Esophagus squamous epithelium (tissue), 5 donors: ENCODE data around the gene SSRP1. TPM values are rescaled to one million over a fixed set of nuclear protein-coding genes. Genes with fewer than 3 reads are reported as not detected.
"Not testable (repeated sequence)": the region's sequence is repeated elsewhere in the genome, so short reads cannot be mapped to it uniquely, and the experiment has no call there.

Experiments
- DNase-seq: peaks from one replicate; lab custom pipeline; 2025; lab: John Stamatoyannopoulos, UW
- H3K27ac ChIP-seq, 4 donors: fragments of 200-600 bp; sonication (generic); one replicate each; pipeline ENCODE4 v1.5.1; 2016 to 2019; ENCODE audit warnings: mild to moderate bottlenecking in 1 of 4
- H3K27me3 ChIP-seq, 4 donors: fragments of 200-600 bp; sonication (generic); 1 replicate in 3 of 4; 2 replicates in 1 of 4; pipeline versions ENCODE4 v1.5.1 to v1.6.0; 2017 to 2021; ENCODE audit warnings: antibody characterized with exemption in 1 of 4
- H3K36me3 ChIP-seq, 3 donors: fragments of 200-600 bp; sonication (generic); one replicate each; pipeline ENCODE4 v1.5.1; 2016 to 2019
- H3K4me1 ChIP-seq, 3 donors: fragments of 200-600 bp; sonication (generic); one replicate each; pipeline ENCODE4 v1.5.1; 2017 to 2019
- H3K4me3 ChIP-seq, 4 donors: fragments of 200-600 bp; sonication (generic); 1 replicate in 3 of 4; 2 replicates in 1 of 4; pipeline ENCODE4 v1.5.1; 2016 to 2019; ENCODE audit warnings: mild to moderate bottlenecking in 2 of 4, moderate library complexity in 1 of 4
- H3K9me3 ChIP-seq, 3 donors: fragments of 200-600 bp; sonication (generic); one replicate each; pipeline ENCODE4 v1.5.1; 2016 to 2019
- CTCF ChIP-seq, 6 experiments: fragments of 450-650 bp in 4 of 6; fragments of 200-600 bp in 2 of 6; sonication (generic) in 2 of 6; IDR thresholded peaks; one replicate each; pipeline ENCODE4 v1.5.1; 2016 to 2019; ENCODE audit warnings: antibody characterized with exemption in 6 of 6, mild to moderate bottlenecking in 4 of 6, moderate library complexity in 4 of 6
- POLR2A ChIP-seq, 4 donors: fragments of 450-650 bp; IDR thresholded peaks; one replicate each; pipeline ENCODE4 v1.6.1; 2017; ENCODE audit warnings: antibody characterized with exemption in 4 of 4, mild to moderate bottlenecking in 4 of 4, moderate library complexity in 3 of 4
- WGBS, 2 donors: methylation state at CpG; one replicate each; pipeline ENCODE4 v1.1.5; 2018; 5-methylcytosine and 5-hydroxymethylcytosine counted together
- intact Hi-C: fragments of 100-400 bp; cut with DNase I; formaldehyde crosslinking; loops from one replicate; pipeline ENCODE4 v1.15.0; 2022
- total RNA-seq, 4 donors: library from RNA; depleted of rRNA; stranded (reverse); fragments of >200 nt; gene quantifications; one replicate each; pipeline ENCODE4 v1.1.0, GENCODE V29; 2016
- donor health status: DM: yes; HTN: yes; CAD: no.

The SSRP1 gene
- total RNA-seq, 4 donors from 2014 or later: 49.0 to 98.8 (median 81.3) TPM

GRCh38 chr11:57340039-57340615 lies 4.4 kb upstream of the SSRP1 start:
- Histone ChIP-seq H3K27ac (no peak overlapping the region), H3K27me3 (no peaks in the 10 kb centered on the region), H3K9me3 (no peaks in the 10 kb centered on the region), H3K4me1 (peaks cover 0 to 16% (median 5%) of the 10 kb centered on the region in 3 donors), H3K36me3 (no peaks in the 10 kb centered on the region), H3K4me3 (no peak overlapping the region)
- TF ChIP-seq CTCF (IDR thresholded peaks at IDR 0.05) (no peak), POLR2A (IDR thresholded peaks at IDR 0.05) (no peak)
- DNase-seq: no peak
- intact Hi-C loops: loop anchor here (10.0 kb wide), 2 partner anchors 135 to 295 kb away; no protein-coding TSS in a partner anchor
- 28 to 35% methylated on average over 6 to 11 of the region's 12 CpGs for WGBS, 2 donors

- WGBS, 2 donors: 74 to 85% methylated on average over 3 to 4 of the region's 5 CpGs
Observed at GRCh38 chr11:57339328-57339727, 3.6 kb upstream of the SSRP1 start.

GRCh38 chr11:57338142-57338541 lies 2.5 kb upstream of the SSRP1 start, which contains the start of gene P2RX3:
P2RX3 (plus strand) TSS chr11:57338352; CDS start chr11:57338551, 199 bp downstream.
- Histone ChIP-seq H3K27ac (no peak within 1 kb of the TSS), H3K4me3 (no peak within 1 kb of the TSS), H3K9me3 (no peaks in the 10 kb centered on the region), H3K27me3 (no peaks in the 10 kb centered on the region), H3K36me3 (peaks cover 0 to 13% (median 2%) of the 10 kb centered on the region in 3 donors), H3K4me1 (peaks cover 10 to 35% (median 16%) of the 10 kb centered on the region in 3 donors)
- intact Hi-C loops: no loop called here
- WGBS, 2 donors: 40 to 47% methylated on average over 2 to 4 of the region's 4 CpGs
- TF ChIP-seq CTCF (IDR thresholded peaks at IDR 0.05) (no peak), POLR2A (IDR thresholded peaks at IDR 0.05) (no peak)
- DNase-seq: no peak

More at GRCh38 chr11:57339328-57339727, 3.6 kb upstream of the SSRP1 start:
- no peak for TF ChIP-seq POLR2A (IDR thresholded peaks at IDR 0.05)
- TF ChIP-seq CTCF (IDR thresholded peaks at IDR 0.05): no peak
- Histone ChIP-seq H3K36me3 (peaks cover 0 to 1% (median 0%) of the 10 kb centered on the region in 3 donors), H3K9me3 (no peaks in the 10 kb centered on the region), H3K27ac (no peak overlapping the region), H3K4me1 (peaks cover 7 to 24% (median 13%) of the 10 kb centered on the region in 3 donors), H3K27me3 (no peaks in the 10 kb centered on the region), H3K4me3 (no peak overlapping the region)
- intact Hi-C loops: no loop called here
- no peak for DNase-seq

- intact Hi-C loops, H3K4me3 ChIP-seq, H3K9me3 ChIP-seq, DNase-seq, H3K27me3 ChIP-seq, H3K27ac ChIP-seq: not testable (repeated sequence)
- H3K36me3 ChIP-seq: peaks cover 12 to 26% (median 15%) of the 10 kb centered on the region in 3 donors
- WGBS, 2 donors: 89 to 91% methylated on average over 6 of the region's 6 CpGs
- peaks cover 10 to 35% (median 16%) of the 10 kb centered on the region in 3 donors for H3K4me1 ChIP-seq
Observed at GRCh38 chr11:57336856-57337255, 1.2 kb upstream of the SSRP1 start.

- no peak for DNase-seq
- H3K27me3 ChIP-seq: no peaks in the 10 kb centered on the region
- H3K27ac ChIP-seq: peak overlapping the region; percentile 89 to 96 (median 94)
- H3K4me3 ChIP-seq: peak overlapping the region; percentile 73 to 99 (median 98)
- no peak for TF ChIP-seq CTCF (IDR thresholded peaks at IDR 0.05)
- TF ChIP-seq POLR2A (IDR thresholded peaks at IDR 0.05): no peak
- H3K9me3 ChIP-seq: no peaks in the 10 kb centered on the region
- intact Hi-C loops: no loop called here
- 22 to 23% methylated on average over 11 to 12 of the region's 12 CpGs for WGBS, 2 donors
- peaks cover 10 to 35% (median 16%) of the 10 kb centered on the region in 3 donors for H3K4me1 ChIP-seq
- H3K36me3 ChIP-seq: peaks cover 18 to 32% (median 20%) of the 10 kb centered on the region in 3 donors
Observed at GRCh38 chr11:57336111-57336666, 497 bp upstream of the SSRP1 start.
